Measurements from ENCODE around the gene FREM1.

DNA sequence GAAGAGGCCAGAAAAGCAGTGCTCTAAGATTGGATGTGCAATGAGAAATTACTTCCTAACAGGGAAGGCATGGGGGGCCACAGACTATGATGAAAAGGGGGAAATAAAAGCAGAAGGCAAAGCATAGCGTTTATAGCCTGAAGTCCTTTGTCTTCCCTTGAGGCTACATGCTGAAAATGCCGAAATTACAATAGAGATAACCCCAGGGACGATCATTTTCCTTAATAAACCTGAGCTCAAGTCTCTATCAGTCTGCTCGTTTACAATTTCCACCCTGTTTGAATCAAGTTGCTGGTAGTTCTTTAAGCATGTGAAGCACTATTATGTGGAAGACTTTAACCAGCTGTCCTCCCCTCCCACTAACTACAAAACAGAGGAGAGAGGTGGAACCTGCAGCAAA is 60.4 kb downstream of the FREM1 start:
- TF ChIP-seq, protein P1, sequence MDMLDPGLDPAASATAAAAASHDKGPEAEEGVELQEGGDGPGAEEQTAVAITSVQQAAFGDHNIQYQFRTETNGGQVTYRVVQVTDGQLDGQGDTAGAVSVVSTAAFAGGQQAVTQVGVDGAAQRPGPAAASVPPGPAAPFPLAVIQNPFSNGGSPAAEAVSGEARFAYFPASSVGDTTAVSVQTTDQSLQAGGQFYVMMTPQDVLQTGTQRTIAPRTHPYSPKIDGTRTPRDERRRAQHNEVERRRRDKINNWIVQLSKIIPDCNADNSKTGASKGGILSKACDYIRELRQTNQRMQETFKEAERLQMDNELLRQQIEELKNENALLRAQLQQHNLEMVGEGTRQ (IDR thresholded peaks at IDR 0.05; ENCODE audit: borderline replicate concordance, low read depth, low read length), result no peak
- TF ChIP-seq POLR2AphosphoS5 (IDR thresholded peaks at IDR 0.05; ENCODE audit: low read depth, low read length), result no peak
- TF ChIP-seq SMC3 (IDR thresholded peaks at IDR 0.05; ENCODE audit: low read depth, low read length), result no peak
- TF ChIP-seq, protein P2, sequence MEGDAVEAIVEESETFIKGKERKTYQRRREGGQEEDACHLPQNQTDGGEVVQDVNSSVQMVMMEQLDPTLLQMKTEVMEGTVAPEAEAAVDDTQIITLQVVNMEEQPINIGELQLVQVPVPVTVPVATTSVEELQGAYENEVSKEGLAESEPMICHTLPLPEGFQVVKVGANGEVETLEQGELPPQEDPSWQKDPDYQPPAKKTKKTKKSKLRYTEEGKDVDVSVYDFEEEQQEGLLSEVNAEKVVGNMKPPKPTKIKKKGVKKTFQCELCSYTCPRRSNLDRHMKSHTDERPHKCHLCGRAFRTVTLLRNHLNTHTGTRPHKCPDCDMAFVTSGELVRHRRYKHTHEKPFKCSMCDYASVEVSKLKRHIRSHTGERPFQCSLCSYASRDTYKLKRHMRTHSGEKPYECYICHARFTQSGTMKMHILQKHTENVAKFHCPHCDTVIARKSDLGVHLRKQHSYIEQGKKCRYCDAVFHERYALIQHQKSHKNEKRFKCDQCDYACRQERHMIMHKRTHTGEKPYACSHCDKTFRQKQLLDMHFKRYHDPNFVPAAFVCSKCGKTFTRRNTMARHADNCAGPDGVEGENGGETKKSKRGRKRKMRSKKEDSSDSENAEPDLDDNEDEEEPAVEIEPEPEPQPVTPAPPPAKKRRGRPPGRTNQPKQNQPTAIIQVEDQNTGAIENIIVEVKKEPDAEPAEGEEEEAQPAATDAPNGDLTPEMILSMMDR (IDR thresholded peaks at IDR 0.05), result no peak
- TF ChIP-seq, protein P3, sequence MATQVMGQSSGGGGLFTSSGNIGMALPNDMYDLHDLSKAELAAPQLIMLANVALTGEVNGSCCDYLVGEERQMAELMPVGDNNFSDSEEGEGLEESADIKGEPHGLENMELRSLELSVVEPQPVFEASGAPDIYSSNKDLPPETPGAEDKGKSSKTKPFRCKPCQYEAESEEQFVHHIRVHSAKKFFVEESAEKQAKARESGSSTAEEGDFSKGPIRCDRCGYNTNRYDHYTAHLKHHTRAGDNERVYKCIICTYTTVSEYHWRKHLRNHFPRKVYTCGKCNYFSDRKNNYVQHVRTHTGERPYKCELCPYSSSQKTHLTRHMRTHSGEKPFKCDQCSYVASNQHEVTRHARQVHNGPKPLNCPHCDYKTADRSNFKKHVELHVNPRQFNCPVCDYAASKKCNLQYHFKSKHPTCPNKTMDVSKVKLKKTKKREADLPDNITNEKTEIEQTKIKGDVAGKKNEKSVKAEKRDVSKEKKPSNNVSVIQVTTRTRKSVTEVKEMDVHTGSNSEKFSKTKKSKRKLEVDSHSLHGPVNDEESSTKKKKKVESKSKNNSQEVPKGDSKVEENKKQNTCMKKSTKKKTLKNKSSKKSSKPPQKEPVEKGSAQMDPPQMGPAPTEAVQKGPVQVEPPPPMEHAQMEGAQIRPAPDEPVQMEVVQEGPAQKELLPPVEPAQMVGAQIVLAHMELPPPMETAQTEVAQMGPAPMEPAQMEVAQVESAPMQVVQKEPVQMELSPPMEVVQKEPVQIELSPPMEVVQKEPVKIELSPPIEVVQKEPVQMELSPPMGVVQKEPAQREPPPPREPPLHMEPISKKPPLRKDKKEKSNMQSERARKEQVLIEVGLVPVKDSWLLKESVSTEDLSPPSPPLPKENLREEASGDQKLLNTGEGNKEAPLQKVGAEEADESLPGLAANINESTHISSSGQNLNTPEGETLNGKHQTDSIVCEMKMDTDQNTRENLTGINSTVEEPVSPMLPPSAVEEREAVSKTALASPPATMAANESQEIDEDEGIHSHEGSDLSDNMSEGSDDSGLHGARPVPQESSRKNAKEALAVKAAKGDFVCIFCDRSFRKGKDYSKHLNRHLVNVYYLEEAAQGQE (IDR thresholded peaks at IDR 0.05; ENCODE audit: low read depth, low read length), result no peak
- TF ChIP-seq RFX5 (IDR thresholded peaks at IDR 0.05; ENCODE audit: low read length), result no peak
- no peak for TF ChIP-seq SIN3A (IDR thresholded peaks at IDR 0.05; ENCODE audit: borderline replicate concordance, low read depth, low read length)
- no peak for TF ChIP-seq EP300 (IDR thresholded peaks at IDR 0.05; ENCODE audit: borderline replicate concordance in 1 of 2, low read depth in 1 of 2, low read length in 1 of 2)
- TF ChIP-seq, protein P4, sequence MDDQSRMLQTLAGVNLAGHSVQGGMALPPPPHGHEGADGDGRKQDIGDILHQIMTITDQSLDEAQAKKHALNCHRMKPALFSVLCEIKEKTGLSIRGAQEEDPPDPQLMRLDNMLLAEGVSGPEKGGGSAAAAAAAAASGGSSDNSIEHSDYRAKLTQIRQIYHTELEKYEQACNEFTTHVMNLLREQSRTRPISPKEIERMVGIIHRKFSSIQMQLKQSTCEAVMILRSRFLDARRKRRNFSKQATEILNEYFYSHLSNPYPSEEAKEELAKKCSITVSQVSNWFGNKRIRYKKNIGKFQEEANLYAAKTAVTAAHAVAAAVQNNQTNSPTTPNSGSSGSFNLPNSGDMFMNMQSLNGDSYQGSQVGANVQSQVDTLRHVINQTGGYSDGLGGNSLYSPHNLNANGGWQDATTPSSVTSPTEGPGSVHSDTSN (IDR thresholded peaks at IDR 0.05), result no peak
- TF ChIP-seq RAD21 (IDR thresholded peaks at IDR 0.05; ENCODE audit: low read length), result no peak
- TF ChIP-seq ELF1 (IDR thresholded peaks at IDR 0.05), result no peak
- no peak for TF ChIP-seq JUND (IDR thresholded peaks at IDR 0.05)
